Upper lobe of left lung (tissue), 6 donors: ENCODE data around the gene TFAP2B. TPM values are rescaled to one million over a fixed set of nuclear protein-coding genes. Genes with fewer than 3 reads are reported as not detected.

ENCODE experiments used
- ATAC-seq, 2 donors: fragments of 200-7000 bp; cut with Tn5 transposase; one replicate each; pipeline ENCODE4 v1.9.1; 2022; ENCODE audit warnings: mild to moderate bottlenecking in 2 of 2, moderate library complexity in 2 of 2; ENCODE audit not compliant: low FRiP score in 2 of 2
- DNase-seq, 2 donors: peaks; one replicate each; pipeline ENCODE4 v3.0.0-alpha.2; 2019 to 2020
- H3K27ac ChIP-seq, 4 donors: fragments of 200-600 bp; sonication (generic); one replicate each; pipeline ENCODE4 v1.5.1; 2016 to 2019
- H3K27me3 ChIP-seq, 4 donors: fragments of 200-600 bp; sonication (generic); one replicate each; pipeline ENCODE4 v1.5.1; 2017 to 2019
- H3K36me3 ChIP-seq, 4 donors: fragments of 200-600 bp; sonication (generic); one replicate each; pipeline ENCODE4 v1.5.1; 2016 to 2019
- H3K4me1 ChIP-seq, 4 donors: fragments of 200-600 bp; sonication (generic); one replicate each; pipeline ENCODE4 v1.5.1; 2018 to 2019
- H3K4me3 ChIP-seq, 4 donors: fragments of 200-600 bp; sonication (generic); one replicate each; pipeline ENCODE4 v1.5.1; 2017 to 2019; ENCODE audit warnings: mild to moderate bottlenecking in 2 of 4, moderate library complexity in 1 of 4
- H3K9me3 ChIP-seq, 4 donors: fragments of 200-600 bp; sonication (generic); one replicate each; pipeline ENCODE4 v1.5.1; 2018 to 2019
- EP300 ChIP-seq, 4 donors: sonication (generic); formaldehyde crosslinking; IDR thresholded peaks; one replicate each; pipeline ENCODE4 v1.5.1; 2017; ENCODE audit warnings: antibody characterized with exemption in 4 of 4, control low read depth in 2 of 4
- POLR2A ChIP-seq, 4 donors: fragments of 450-650 bp; IDR thresholded peaks; one replicate each; pipeline ENCODE4 v1.5.1; 2016 to 2017; ENCODE audit warnings: antibody characterized with exemption in 4 of 4, mild to moderate bottlenecking in 2 of 4
- POLR2AphosphoS5 ChIP-seq, 2 donors: sonication (generic); formaldehyde crosslinking; IDR thresholded peaks; one replicate each; pipeline ENCODE4 v1.5.1; 2017; ENCODE audit warnings: antibody characterized with exemption in 2 of 2
- WGBS, 2 donors: methylation state at CpG; one replicate each; pipeline ENCODE4 v1.1.5; 2017 to 2018; 5-methylcytosine and 5-hydroxymethylcytosine counted together
- total RNA-seq, 6 donors: library from RNA; depleted of rRNA in 4 of 6; stranded (reverse); fragments of >200 nt in 4 of 6; gene quantifications; one replicate each; pipeline versions ENCODE4 v1.1.0 to v1.2.1, GENCODE V29; 2016 to 2021
- TF ChIP-seq, protein P1 (sequence below), 6 experiments: fragments of 450-650 bp in 4 of 6; fragments of 200-600 bp in 2 of 6; sonication (generic) in 2 of 6; IDR thresholded peaks; one replicate each; pipeline ENCODE4 v1.5.1; 2016 to 2019; ENCODE audit warnings: antibody characterized with exemption in 6 of 6
- donor health status: DM: no; HTN: no; CAD: no; lungs with moderate emphysema.
- donor health status: DM: no; HTN: yes; CAD: no; lungs with severe emphysema.

Gene TFAP2B
- total RNA-seq, 6 donors from 2014 or later: 1.0 TPM; not detected in 5

DNA sequence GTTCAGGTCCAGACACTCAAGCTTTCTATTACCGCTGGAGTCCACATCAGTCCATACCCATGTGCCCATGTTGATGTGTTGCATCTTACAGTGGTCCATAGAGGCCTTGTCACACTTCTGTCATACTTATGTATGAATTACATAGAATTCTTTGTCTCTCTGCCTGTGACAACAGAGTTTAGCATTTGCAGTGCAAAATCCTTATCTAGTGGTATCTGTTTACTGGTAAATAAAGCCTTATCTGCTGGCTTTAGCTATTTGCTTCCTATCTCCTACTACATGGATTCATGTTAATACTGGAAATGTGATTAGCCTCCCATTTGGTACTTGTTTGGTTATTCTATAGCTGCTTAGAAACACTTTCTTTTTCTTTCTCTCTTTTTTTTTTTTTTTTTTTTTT, 49.8 kb downstream of the TFAP2B start:
- H3K27ac ChIP-seq: no peak overlapping the region
- 100% methylated on average over 1 of the region's 1 CpG for WGBS, 2 donors
- no peak overlapping the region for H3K4me3 ChIP-seq
- TF ChIP-seq POLR2A (IDR thresholded peaks at IDR 0.05): no peak
- TF ChIP-seq POLR2AphosphoS5 (IDR thresholded peaks at IDR 0.05): no peak
- TF ChIP-seq, protein P1, sequence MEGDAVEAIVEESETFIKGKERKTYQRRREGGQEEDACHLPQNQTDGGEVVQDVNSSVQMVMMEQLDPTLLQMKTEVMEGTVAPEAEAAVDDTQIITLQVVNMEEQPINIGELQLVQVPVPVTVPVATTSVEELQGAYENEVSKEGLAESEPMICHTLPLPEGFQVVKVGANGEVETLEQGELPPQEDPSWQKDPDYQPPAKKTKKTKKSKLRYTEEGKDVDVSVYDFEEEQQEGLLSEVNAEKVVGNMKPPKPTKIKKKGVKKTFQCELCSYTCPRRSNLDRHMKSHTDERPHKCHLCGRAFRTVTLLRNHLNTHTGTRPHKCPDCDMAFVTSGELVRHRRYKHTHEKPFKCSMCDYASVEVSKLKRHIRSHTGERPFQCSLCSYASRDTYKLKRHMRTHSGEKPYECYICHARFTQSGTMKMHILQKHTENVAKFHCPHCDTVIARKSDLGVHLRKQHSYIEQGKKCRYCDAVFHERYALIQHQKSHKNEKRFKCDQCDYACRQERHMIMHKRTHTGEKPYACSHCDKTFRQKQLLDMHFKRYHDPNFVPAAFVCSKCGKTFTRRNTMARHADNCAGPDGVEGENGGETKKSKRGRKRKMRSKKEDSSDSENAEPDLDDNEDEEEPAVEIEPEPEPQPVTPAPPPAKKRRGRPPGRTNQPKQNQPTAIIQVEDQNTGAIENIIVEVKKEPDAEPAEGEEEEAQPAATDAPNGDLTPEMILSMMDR (IDR thresholded peaks at IDR 0.05): no peak
- TF ChIP-seq EP300 (IDR thresholded peaks at IDR 0.05): no peak
- no peak for DNase-seq
- H3K4me1 ChIP-seq: no peaks in the 10 kb centered on the region
- no peaks in the 10 kb centered on the region for H3K9me3 ChIP-seq
- ATAC-seq: no peak
- no peaks in the 10 kb centered on the region for H3K36me3 ChIP-seq
- H3K27me3 ChIP-seq: no peaks in the 10 kb centered on the region

DNA sequence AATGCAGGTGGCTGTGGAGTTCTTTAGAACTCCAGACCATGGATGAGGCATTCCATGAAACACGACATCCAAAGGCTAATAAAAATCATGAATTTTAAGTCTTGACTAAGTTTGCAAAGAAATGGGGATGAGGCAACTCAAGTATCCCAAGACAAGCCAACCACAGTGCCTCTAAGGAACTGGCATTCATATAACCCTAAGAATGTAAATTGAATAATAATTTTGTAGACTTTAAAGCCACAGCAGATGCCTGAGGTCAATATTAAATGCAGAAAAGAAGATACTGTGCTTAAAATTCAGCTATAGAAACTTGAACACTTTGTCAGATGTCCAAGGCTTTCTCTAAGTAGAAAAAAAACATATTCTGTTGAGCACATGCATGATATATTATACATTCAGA, 54.5 kb downstream of the TFAP2B start:
- Histone ChIP-seq H3K4me1 (no peaks in the 10 kb centered on the region), H3K27ac (no peak overlapping the region), H3K36me3 (no peaks in the 10 kb centered on the region), H3K4me3 (no peak overlapping the region), H3K27me3 (no peaks in the 10 kb centered on the region), H3K9me3 (no peaks in the 10 kb centered on the region)
- DNase-seq: no peak
- TF ChIP-seq POLR2A (IDR thresholded peaks at IDR 0.05) (no peak), POLR2AphosphoS5 (IDR thresholded peaks at IDR 0.05) (no peak), EP300 (IDR thresholded peaks at IDR 0.05) (no peak)
- TF ChIP-seq, protein P1 (IDR thresholded peaks at IDR 0.05): no peak
- ATAC-seq: no peak
- 47 to 59% methylated on average over 1 of the region's 1 CpG for WGBS, 2 donors

DNA sequence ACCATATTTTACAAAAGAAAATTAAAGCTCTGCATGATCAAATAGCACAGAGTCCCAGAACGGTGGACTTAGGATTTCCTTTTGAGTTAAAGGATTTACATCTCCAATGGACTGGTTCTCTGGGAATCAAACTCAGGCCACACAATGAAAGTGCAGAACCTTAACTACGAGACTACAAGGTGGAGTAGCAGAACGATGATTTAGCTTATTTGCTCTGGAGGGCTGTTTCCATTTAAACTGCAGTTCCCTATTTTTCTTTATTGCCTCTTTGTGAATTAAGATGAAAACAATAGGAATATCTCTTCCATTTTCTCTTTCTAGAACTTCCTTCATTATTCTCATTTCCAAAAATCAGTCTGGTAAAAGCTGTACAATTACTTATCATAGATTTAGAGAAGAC, 65.7 kb downstream of the TFAP2B start:
- ATAC-seq (no peak), DNase-seq (no peak)
- Histone ChIP-seq H3K4me1 (no peaks in the 10 kb centered on the region), H3K9me3 (no peaks in the 10 kb centered on the region), H3K27me3 (no peaks in the 10 kb centered on the region), H3K27ac (no peak overlapping the region), H3K36me3 (no peaks in the 10 kb centered on the region), H3K4me3 (no peak overlapping the region)
- TF ChIP-seq POLR2AphosphoS5 (IDR thresholded peaks at IDR 0.05) (no peak), EP300 (IDR thresholded peaks at IDR 0.05) (no peak), POLR2A (IDR thresholded peaks at IDR 0.05) (no peak)
- TF ChIP-seq, protein P1 (IDR thresholded peaks at IDR 0.05): no peak
- 65 to 74% methylated on average over 3 of the region's 3 CpGs for WGBS, 2 donors

DNA sequence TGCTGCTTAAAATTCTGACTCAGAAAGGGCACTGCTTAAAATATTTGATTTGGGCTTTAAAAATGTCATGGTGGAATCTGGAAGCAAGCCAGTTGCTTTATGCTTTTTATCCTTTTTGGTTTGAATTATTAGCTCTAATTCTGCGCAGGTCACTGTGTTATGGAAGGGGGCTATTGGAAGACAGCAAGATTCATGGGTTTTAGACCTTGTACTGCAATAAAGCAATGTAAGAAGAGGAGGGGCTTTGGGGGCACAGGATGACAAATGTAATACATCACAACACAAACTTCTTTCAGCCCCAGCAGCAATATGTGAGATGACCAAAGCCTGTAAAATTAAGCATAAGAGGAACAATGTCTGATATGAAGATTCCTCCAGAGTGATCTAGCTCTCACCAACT, 68.4 kb downstream of the TFAP2B start:
- TF ChIP-seq EP300 (IDR thresholded peaks at IDR 0.05): no peak
- TF ChIP-seq, protein P1 (IDR thresholded peaks at IDR 0.05): no peak
- no peak for TF ChIP-seq POLR2AphosphoS5 (IDR thresholded peaks at IDR 0.05)
- no peak for TF ChIP-seq POLR2A (IDR thresholded peaks at IDR 0.05)
- no peaks in the 10 kb centered on the region for H3K27me3 ChIP-seq

DNA sequence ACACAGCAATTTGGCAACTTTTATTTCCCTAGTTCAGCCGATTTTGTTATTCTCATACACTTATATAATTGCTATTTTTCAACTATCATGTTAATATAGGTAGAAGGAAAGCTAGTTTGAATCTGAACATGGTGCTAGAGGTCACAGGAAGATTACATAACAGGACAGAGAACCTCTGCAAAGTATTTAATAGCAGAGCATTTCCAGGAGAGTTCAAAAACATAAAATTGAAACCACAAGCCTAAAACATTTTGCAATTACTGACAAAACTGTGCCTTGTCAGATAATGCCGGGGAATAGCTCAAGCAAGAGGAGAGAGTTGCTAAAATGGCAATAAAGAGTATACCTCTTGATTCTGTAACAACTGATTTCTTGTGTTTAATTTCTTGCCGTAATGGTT, 70.8 kb downstream of the TFAP2B start:
- Histone ChIP-seq H3K9me3 (no peaks in the 10 kb centered on the region), H3K4me3 (no peak overlapping the region), H3K36me3 (no peaks in the 10 kb centered on the region), H3K27ac (no peak overlapping the region), H3K4me1 (no peaks in the 10 kb centered on the region), H3K27me3 (no peaks in the 10 kb centered on the region)
- DNase-seq (no peak), ATAC-seq (no peak)
- TF ChIP-seq POLR2AphosphoS5 (IDR thresholded peaks at IDR 0.05) (no peak), EP300 (IDR thresholded peaks at IDR 0.05) (no peak), POLR2A (IDR thresholded peaks at IDR 0.05) (no peak)
- TF ChIP-seq, protein P1 (IDR thresholded peaks at IDR 0.05): no peak
- WGBS, 2 donors: 64 to 76% methylated on average over 3 of the region's 3 CpGs

More for the DNA sequence above, 68.4 kb downstream of the TFAP2B start:
- WGBS, 2 donors: 88 to 100% methylated on average over 1 of the region's 1 CpG
- no peaks in the 10 kb centered on the region for H3K36me3 ChIP-seq
- no peak overlapping the region for H3K4me3 ChIP-seq
- no peaks in the 10 kb centered on the region for H3K4me1 ChIP-seq
- no peaks in the 10 kb centered on the region for H3K9me3 ChIP-seq
- H3K27ac ChIP-seq: no peak overlapping the region
- no peak for DNase-seq
- ATAC-seq: no peak
